LNCaP clone FGC (cell line): ENCODE measurements around the gene KRT4.

Experiments used
- DNase-seq: peaks from one replicate; pipeline ENCODE4 v3.0.0-alpha.2; 2011; ENCODE audit warnings: low read depth
- H3K4me3 ChIP-seq: 2 replicates; pipeline ENCODE4 v1.5.1; 2011; ENCODE audit warnings: mild to moderate bottlenecking, low read depth, low read length, control low read depth
- TF ChIP-seq, protein P1 (sequence below): IDR thresholded peaks from 2 replicates; pipeline ENCODE4 v1.5.1; 2012; ENCODE audit warnings: mild to moderate bottlenecking; ENCODE audit not compliant: control insufficient read depth, insufficient read depth; ENCODE audit errors: extremely low read depth

KRT4 gene

GRCh38 chr12:52777566-52777965, 36.4 kb downstream of the KRT4 start:
- no peak overlapping the region for H3K4me3 ChIP-seq
- no peak for DNase-seq
- TF ChIP-seq, protein P1, sequence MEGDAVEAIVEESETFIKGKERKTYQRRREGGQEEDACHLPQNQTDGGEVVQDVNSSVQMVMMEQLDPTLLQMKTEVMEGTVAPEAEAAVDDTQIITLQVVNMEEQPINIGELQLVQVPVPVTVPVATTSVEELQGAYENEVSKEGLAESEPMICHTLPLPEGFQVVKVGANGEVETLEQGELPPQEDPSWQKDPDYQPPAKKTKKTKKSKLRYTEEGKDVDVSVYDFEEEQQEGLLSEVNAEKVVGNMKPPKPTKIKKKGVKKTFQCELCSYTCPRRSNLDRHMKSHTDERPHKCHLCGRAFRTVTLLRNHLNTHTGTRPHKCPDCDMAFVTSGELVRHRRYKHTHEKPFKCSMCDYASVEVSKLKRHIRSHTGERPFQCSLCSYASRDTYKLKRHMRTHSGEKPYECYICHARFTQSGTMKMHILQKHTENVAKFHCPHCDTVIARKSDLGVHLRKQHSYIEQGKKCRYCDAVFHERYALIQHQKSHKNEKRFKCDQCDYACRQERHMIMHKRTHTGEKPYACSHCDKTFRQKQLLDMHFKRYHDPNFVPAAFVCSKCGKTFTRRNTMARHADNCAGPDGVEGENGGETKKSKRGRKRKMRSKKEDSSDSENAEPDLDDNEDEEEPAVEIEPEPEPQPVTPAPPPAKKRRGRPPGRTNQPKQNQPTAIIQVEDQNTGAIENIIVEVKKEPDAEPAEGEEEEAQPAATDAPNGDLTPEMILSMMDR = no peak

- TF ChIP-seq, protein P1 = no peak
- no peak for DNase-seq
- H3K4me3 ChIP-seq = no peak within 1 kb of the TSS
Measured at GRCh38 chr12:52776913-52777395, 37.0 kb downstream of the KRT4 start, which contains the start of gene KRT76. KRT76 (minus strand) TSS chr12:52777345; CDS start chr12:52777291, 54 bp downstream.

- no peak for DNase-seq
- TF ChIP-seq, protein P1 = no peak
- H3K4me3 ChIP-seq = no peak overlapping the region
Measured at GRCh38 chr12:52776435-52776834, 37.5 kb downstream of the KRT4 start.

GRCh38 chr12:52774629-52775250, 39.2 kb downstream of the KRT4 start:
- DNase-seq = no peak
- TF ChIP-seq, protein P1 = no peak
- H3K4me3 ChIP-seq = no peak overlapping the region

DNA sequence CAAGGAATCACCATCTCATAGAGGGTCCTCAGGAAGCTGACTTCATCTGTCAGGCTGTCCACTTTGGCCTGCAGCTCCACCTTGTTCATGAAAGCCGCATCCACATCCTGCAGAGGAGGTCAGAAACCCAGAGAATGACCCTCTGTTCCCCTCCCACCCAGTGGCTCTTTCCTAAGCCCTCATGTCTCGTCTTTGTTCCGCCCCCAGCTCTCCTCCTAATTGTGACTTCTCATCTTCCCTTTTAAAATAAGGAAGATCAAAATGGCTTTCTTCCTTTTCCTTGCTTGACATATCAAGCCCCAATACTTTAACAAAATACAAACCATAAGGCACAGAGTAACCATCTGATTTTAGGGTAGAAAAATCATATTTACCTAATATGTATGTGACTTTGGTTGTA, 41.1 kb downstream of the KRT4 start:
- no peak overlapping the region for H3K4me3 ChIP-seq
- no peak for DNase-seq
- TF ChIP-seq, protein P1 = no peak

DNA sequence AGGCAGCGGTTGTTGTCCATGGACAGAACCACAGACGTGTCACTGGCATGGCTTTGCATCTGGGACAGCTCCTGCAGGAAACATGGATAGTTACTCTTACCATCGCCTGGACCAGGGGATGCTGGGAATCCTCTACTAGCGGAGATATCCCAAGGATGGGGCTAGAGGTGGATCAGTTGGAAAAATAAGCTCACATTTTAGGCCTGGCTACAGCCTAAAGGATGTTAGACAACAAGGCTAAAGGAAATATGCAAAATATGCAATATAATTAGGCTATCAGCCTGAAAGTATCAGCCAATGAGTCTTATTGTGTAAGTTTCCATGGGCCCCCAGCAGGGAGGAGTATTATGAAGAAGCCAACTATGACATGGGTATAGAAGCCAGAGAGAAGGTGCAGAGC, 41.7 kb downstream of the KRT4 start:
- no peak for DNase-seq
- H3K4me3 ChIP-seq = no peak overlapping the region
- TF ChIP-seq, protein P1 = no peak

GRCh38 chr12:52771505-52771904, 42.4 kb downstream of the KRT4 start:
- no peak for DNase-seq
- TF ChIP-seq, protein P1 = no peak
- no peak overlapping the region for H3K4me3 ChIP-seq
